HepG2 (cell line): ENCODE results near the gene C1R. TPM values are rescaled to one million over a fixed set of nuclear protein-coding genes. Genes with fewer than 3 reads are reported as not detected.

ENCODE experiments used
- HMGA1 ChIP-seq: sonication (generic); formaldehyde crosslinking; conservative IDR thresholded peaks from 2 replicates; pipeline ENCODE4 v1.4.0; 2020; ENCODE audit warnings: missing genetic modification reagents
- JDP2 ChIP-seq: sonication (generic); formaldehyde crosslinking; IDR thresholded peaks from 2 replicates; pipeline ENCODE4 v1.8.1; 2022; ENCODE audit warnings: missing genetic modification reagents, borderline replicate concordance
- NCOA5 ChIP-seq: sonication (generic); formaldehyde crosslinking; IDR thresholded peaks from 2 replicates; pipeline ENCODE4 v1.4.0; 2020; ENCODE audit warnings: missing genetic modification reagents
- NR3C1 ChIP-seq: sonication (generic); formaldehyde crosslinking; IDR thresholded peaks from 2 replicates; pipeline ENCODE4 v1.4.0; 2020; ENCODE audit warnings: missing genetic modification reagents
- SIN3A ChIP-seq: IDR thresholded peaks from 2 replicates; pipeline ENCODE4 v1.6.1; 2011; ENCODE audit warnings: low read depth, mild to moderate bottlenecking, control low read depth, low read length, borderline replicate concordance
- SMYD3 ChIP-seq: sonication (generic); formaldehyde crosslinking; IDR thresholded peaks from 2 replicates; pipeline ENCODE4 v1.8.1; 2023; ENCODE audit warnings: mild to moderate bottlenecking, missing genetic modification reagents
- SNAI1 ChIP-seq: sonication (generic); formaldehyde crosslinking; IDR thresholded peaks from 2 replicates; pipeline ENCODE4 v1.5.0; 2020; ENCODE audit warnings: mild to moderate bottlenecking, missing genetic modification reagents, borderline replicate concordance
- ZFP41 ChIP-seq: sonication (generic); formaldehyde crosslinking; IDR thresholded peaks from 2 replicates; pipeline ENCODE4 v1.4.0; 2020; ENCODE audit warnings: mild to moderate bottlenecking, missing genetic modification reagents, borderline replicate concordance
- ZNF143 ChIP-seq: sonication (generic); formaldehyde crosslinking; IDR thresholded peaks from 2 replicates; pipeline ENCODE4 v1.4.0; 2020; ENCODE audit warnings: missing genetic modification reagents
- ZNF44 ChIP-seq: sonication (generic); formaldehyde crosslinking; IDR thresholded peaks from 2 replicates; pipeline ENCODE4 v1.5.1; 2020; ENCODE audit warnings: mild to moderate bottlenecking, missing genetic modification reagents
- ZNF543 ChIP-seq: sonication (generic); formaldehyde crosslinking; IDR thresholded peaks from 2 replicates; pipeline ENCODE4 v1.4.0; 2020; ENCODE audit warnings: mild to moderate bottlenecking, missing genetic modification reagents
- ZNF563 ChIP-seq: sonication (generic); formaldehyde crosslinking; IDR thresholded peaks from 2 replicates; pipeline ENCODE4 v1.8.0; 2022; ENCODE audit warnings: mild to moderate bottlenecking, moderate library complexity, missing genetic modification reagents
- ZNF768 ChIP-seq: sonication (generic); formaldehyde crosslinking; IDR thresholded peaks from 2 replicates; pipeline ENCODE4 v1.4.0; 2020; ENCODE audit warnings: missing genetic modification reagents
- polyA plus RNA-seq, 8 experiments: library from polyadenylated mRNA; depleted of rRNA in 3 of 8; stranded (reverse) in 7 of 8; unstranded in 1 of 8; fragments of >200 nt; fragmentation: Illumina TruSeq in 4 of 8; extraction: Trizol in 4 of 8; gene quantifications; 2 replicates each; pipeline versions ENCODE4 v1.2.1 to v1.2.3, GENCODE V29; 2011 to 2016; ENCODE audit warnings: low read depth in 4 of 8, missing spikeins in 1 of 8, mixed read lengths in 1 of 8; ENCODE audit not compliant: insufficient read depth in 1 of 8
- total RNA-seq, 5 experiments: library from RNA; depleted of rRNA; stranded (reverse); fragments of >200 nt; fragmentation: Illumina TruSeq; extraction: Trizol; gene quantifications; 2 replicates each; pipeline ENCODE4 v1.2.3, GENCODE V29; 2016; ENCODE audit warnings: low read depth in 1 of 5
- TF ChIP-seq, protein P1 (sequence below), 2 experiments: sonication (generic) in 1 of 2; formaldehyde crosslinking in 1 of 2; IDR thresholded peaks; 2 replicates each; pipeline versions ENCODE4 v1.6.1 to v1.9.0; 2014 to 2022; ENCODE audit warnings: antibody characterized with exemption in 1 of 2, borderline replicate concordance in 1 of 2, inconsistent platforms in 1 of 2, low read depth in 1 of 2, missing genetic modification reagents in 1 of 2
- TF ChIP-seq, protein P2 (sequence below): IDR thresholded peaks from 2 replicates; pipeline ENCODE4 v1.6.1; 2016; ENCODE audit warnings: missing compliant biosample characterization, missing genetic modification reagents, borderline replicate concordance
- TF ChIP-seq, protein P3 (sequence below): sonication (generic); formaldehyde crosslinking; IDR thresholded peaks from 2 replicates; pipeline ENCODE4 v1.4.0; 2020; ENCODE audit warnings: missing genetic modification reagents
- TF ChIP-seq, protein P4 (sequence below): sonication (generic); formaldehyde crosslinking; IDR thresholded peaks from 2 replicates; pipeline ENCODE4 v1.4.0; 2020; ENCODE audit warnings: missing genetic modification reagents

Gene C1R
- total and polyA plus RNA-seq, 2 of the 13 experiments (the other 11 are each of a cell fraction or from before 2014, with no cell fraction given) = 3.5 to 6.5 TPM

DNA sequence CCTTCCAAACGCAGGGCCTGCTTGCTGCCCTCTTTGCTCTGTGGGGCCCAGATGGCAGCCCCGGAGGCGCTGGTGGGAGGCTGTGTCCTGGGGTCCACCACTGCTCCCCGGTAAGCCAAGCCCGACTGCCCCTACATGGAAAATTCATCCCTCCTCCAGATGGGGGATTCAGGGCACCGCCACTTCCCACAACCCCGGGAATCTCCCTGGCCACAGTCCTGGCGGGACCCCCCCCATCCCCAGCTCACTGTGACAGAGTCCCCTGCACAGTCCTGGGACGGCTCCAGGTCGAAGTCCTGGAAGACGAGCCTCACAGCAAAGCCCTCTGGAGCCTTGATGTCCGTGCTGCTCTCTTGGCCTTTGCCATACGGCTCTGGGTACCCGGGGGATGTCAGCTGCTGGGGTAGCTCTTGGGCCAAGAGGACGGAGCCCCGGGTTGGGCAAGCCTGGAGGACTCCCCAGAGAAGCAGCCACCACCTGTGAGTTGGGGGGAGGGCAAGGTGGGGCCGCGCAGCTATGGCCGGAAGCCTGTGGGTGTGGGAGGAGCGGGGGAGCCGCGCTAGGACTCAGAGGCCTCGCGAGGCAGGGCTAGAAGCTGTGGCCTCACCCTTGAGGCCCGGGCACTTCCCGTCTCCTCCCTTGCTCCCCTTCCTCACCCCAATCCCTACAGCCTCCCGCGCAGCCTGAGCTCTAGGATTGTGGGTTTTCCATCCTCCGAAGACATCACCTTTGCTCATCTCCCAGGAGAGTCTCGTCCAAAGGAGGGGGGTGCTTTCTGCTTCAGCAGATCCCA is 16.0 kb upstream of the C1R start (continued):
- TF ChIP-seq, protein P1, sequence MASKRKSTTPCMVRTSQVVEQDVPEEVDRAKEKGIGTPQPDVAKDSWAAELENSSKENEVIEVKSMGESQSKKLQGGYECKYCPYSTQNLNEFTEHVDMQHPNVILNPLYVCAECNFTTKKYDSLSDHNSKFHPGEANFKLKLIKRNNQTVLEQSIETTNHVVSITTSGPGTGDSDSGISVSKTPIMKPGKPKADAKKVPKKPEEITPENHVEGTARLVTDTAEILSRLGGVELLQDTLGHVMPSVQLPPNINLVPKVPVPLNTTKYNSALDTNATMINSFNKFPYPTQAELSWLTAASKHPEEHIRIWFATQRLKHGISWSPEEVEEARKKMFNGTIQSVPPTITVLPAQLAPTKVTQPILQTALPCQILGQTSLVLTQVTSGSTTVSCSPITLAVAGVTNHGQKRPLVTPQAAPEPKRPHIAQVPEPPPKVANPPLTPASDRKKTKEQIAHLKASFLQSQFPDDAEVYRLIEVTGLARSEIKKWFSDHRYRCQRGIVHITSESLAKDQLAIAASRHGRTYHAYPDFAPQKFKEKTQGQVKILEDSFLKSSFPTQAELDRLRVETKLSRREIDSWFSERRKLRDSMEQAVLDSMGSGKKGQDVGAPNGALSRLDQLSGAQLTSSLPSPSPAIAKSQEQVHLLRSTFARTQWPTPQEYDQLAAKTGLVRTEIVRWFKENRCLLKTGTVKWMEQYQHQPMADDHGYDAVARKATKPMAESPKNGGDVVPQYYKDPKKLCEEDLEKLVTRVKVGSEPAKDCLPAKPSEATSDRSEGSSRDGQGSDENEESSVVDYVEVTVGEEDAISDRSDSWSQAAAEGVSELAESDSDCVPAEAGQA (IDR thresholded peaks at IDR 0.05; ENCODE audit: low read depth) = no peak
- TF ChIP-seq, protein P1 (CRISPR knock-in tag; IDR thresholded peaks at IDR 0.05; ENCODE audit: borderline replicate concordance) = no peak
- TF ChIP-seq NR3C1 (no peak), JDP2 (CRISPR knock-in tag) (no peak), SNAI1 (CRISPR knock-in tag) (no peak; the same call in 1 of the 2 replicates), ZNF563 (CRISPR knock-in tag) (peak; percentile 75; the same call in 1 of the 2 replicates), ZFP41 (CRISPR knock-in tag) (no peak), ZNF143 (no peak), ZNF543 (peak; percentile 60; the same call in 1 of the 2 replicates), NCOA5 (no peak), SMYD3 (CRISPR knock-in tag) (0 out of 2 replicates have a peak, but pooled peaks have one; percentile 32), HMGA1 (no peak), ZNF768 (CRISPR knock-in tag) (peak; percentile 42; the same call in 1 of the 2 replicates), SIN3A (no peak; the same call in 1 of the 2 replicates), ZNF44 (CRISPR knock-in tag) (peak; percentile 94; the same call in 1 of the 2 replicates)
- TF ChIP-seq, protein P2, sequence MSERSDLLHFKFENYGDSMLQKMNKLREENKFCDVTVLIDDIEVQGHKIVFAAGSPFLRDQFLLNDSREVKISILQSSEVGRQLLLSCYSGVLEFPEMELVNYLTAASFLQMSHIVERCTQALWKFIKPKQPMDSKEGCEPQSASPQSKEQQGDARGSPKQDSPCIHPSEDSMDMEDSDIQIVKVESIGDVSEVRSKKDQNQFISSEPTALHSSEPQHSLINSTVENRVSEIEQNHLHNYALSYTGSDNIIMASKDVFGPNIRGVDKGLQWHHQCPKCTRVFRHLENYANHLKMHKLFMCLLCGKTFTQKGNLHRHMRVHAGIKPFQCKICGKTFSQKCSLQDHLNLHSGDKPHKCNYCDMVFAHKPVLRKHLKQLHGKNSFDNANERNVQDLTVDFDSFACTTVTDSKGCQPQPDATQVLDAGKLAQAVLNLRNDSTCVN (CRISPR knock-in tag) = no peak
- TF ChIP-seq, protein P3, sequence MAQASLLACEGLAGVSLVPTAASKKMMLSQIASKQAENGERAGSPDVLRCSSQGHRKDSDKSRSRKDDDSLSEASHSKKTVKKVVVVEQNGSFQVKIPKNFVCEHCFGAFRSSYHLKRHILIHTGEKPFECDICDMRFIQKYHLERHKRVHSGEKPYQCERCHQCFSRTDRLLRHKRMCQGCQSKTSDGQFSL (CRISPR knock-in tag) = peak; percentile 97
- TF ChIP-seq, protein P4, sequence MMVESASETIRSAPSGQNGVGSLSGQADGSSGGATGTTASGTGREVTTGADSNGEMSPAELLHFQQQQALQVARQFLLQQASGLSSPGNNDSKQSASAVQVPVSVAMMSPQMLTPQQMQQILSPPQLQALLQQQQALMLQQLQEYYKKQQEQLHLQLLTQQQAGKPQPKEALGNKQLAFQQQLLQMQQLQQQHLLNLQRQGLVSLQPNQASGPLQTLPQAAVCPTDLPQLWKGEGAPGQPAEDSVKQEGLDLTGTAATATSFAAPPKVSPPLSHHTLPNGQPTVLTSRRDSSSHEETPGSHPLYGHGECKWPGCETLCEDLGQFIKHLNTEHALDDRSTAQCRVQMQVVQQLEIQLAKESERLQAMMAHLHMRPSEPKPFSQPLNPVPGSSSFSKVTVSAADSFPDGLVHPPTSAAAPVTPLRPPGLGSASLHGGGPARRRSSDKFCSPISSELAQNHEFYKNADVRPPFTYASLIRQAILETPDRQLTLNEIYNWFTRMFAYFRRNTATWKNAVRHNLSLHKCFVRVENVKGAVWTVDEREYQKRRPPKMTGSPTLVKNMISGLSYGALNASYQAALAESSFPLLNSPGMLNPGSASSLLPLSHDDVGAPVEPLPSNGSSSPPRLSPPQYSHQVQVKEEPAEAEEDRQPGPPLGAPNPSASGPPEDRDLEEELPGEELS (CRISPR knock-in tag) = peak; percentile 43; the same call in 1 of the 2 replicates
